ENCODE measurements around the gene ATG4D.

GRCh38 chr19:10535613-10536012, 8.1 kb upstream of the ATG4D start:
- TF ChIP-seq, protein P1, sequence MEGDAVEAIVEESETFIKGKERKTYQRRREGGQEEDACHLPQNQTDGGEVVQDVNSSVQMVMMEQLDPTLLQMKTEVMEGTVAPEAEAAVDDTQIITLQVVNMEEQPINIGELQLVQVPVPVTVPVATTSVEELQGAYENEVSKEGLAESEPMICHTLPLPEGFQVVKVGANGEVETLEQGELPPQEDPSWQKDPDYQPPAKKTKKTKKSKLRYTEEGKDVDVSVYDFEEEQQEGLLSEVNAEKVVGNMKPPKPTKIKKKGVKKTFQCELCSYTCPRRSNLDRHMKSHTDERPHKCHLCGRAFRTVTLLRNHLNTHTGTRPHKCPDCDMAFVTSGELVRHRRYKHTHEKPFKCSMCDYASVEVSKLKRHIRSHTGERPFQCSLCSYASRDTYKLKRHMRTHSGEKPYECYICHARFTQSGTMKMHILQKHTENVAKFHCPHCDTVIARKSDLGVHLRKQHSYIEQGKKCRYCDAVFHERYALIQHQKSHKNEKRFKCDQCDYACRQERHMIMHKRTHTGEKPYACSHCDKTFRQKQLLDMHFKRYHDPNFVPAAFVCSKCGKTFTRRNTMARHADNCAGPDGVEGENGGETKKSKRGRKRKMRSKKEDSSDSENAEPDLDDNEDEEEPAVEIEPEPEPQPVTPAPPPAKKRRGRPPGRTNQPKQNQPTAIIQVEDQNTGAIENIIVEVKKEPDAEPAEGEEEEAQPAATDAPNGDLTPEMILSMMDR (IDR thresholded peaks at IDR 0.05): no peak
- no peak for TF ChIP-seq POLR2A (IDR thresholded peaks at IDR 0.05)
